K562 (cell line): ENCODE results near the gene ATOH8. TPM values are rescaled to one million over a fixed set of nuclear protein-coding genes. Genes with fewer than 3 reads are reported as not detected.

Experiments
- ATAC-seq: fragments of 200-7000 bp; cut with Tn5 transposase; 3 replicates; pipeline ENCODE4 v1.9.1; 2020; ENCODE audit warnings: moderate library complexity
- BruUV-seq: library from RNA; stranded (reverse); fragments of 400-500 nt; replicated peaks from 2 replicates; lab custom pipeline; 2021; lab: Mats Ljungman, UMichigan
- CTCF ChIA-PET: fragments of 300-600 bp; formaldehyde crosslinking; extraction: SDS; loops from one replicate; lab custom pipeline; 2021; ENCODE audit warnings: low intra/inter-chr PET ratio; lab: Yijun Ruan, JAX
- POLR2A ChIA-PET: fragments of 300-600, 350-650 bp; sonication (Branson Sonifier 250); formaldehyde crosslinking; extraction: SDS; loops from one replicate; lab custom pipeline; 2021; ENCODE audit warnings: antibody characterized with exemption, inconsistent platforms; lab: Yijun Ruan, JAX
- DNase-seq, 4 experiments: peaks; one replicate each; pipeline versions ENCODE4 v3.0.0 to v3.0.0-alpha.2; 2011 to 2018; ENCODE audit warnings: low spot score in 3 of 4, mixed read lengths in 3 of 4; ENCODE audit errors: extremely low read depth in 1 of 4
- FAIRE-seq: peaks from 2 replicates; lab custom pipeline; 2011; peaks lifted over from hg19 to GRCh38; lab: Jason Lieb, UNC
- H2AFZ ChIP-seq: 2 replicates; pipeline ENCODE4 v1.6.0; 2011; ENCODE audit warnings: low read depth, low read length, control low read depth, inconsistent platforms
- H3K27ac ChIP-seq: fragments of 200-600 bp; 3 replicates; pipeline ENCODE4 v1.8.0; 2011; ENCODE audit warnings: low read depth, mild to moderate bottlenecking, control low read depth, inconsistent platforms, low read length, moderate library complexity, mixed read lengths; ENCODE audit errors: extremely low read depth
- H3K27me3 ChIP-seq, 2 experiments: fragments of 300-600 bp in 1 of 2; 2 replicates in 1 of 2; 3 replicates in 1 of 2; pipeline versions ENCODE4 v1.6.0 to v1.8.0; 2011; ENCODE audit warnings: inconsistent platforms in 2 of 2, low read length in 2 of 2, mild to moderate bottlenecking in 1 of 2, mixed read lengths in 1 of 2, moderate library complexity in 1 of 2; ENCODE audit not compliant: control insufficient read depth in 2 of 2, insufficient read depth in 2 of 2
- H3K36me3 ChIP-seq: fragments of 300-600 bp; 3 replicates; pipeline ENCODE4 v1.8.0; 2011; ENCODE audit warnings: mild to moderate bottlenecking, low read length, inconsistent platforms; ENCODE audit not compliant: control insufficient read depth, insufficient read depth
- H3K4me1 ChIP-seq, 2 experiments: fragments of 200-600 bp in 1 of 2; replicated peaks in 1 of 2; 2 replicates in 1 of 2; 3 replicates in 1 of 2; pipeline versions ENCODE4 v1.5.1 to v1.8.0; 2011; ENCODE audit warnings: inconsistent platforms in 2 of 2, low read length in 2 of 2, mild to moderate bottlenecking in 1 of 2, mixed read lengths in 1 of 2, moderate library complexity in 1 of 2; ENCODE audit not compliant: control insufficient read depth in 2 of 2, insufficient read depth in 2 of 2
- H3K4me2 ChIP-seq: 2 replicates; pipeline ENCODE4 v1.6.1; 2011; ENCODE audit warnings: low read length, control low read depth, inconsistent platforms, mixed read lengths; ENCODE audit not compliant: insufficient read depth
- H3K4me3 ChIP-seq: fragments of 200-600 bp; sonication (generic), shearing (Covaris generic); 2 replicates; pipeline ENCODE4 v1.5.1; 2016; ENCODE audit warnings: control low read depth, inconsistent platforms
- H3K79me2 ChIP-seq: fragments of 200-600 bp; 3 replicates; pipeline ENCODE4 v1.8.0; 2011; ENCODE audit warnings: low read length, inconsistent platforms; ENCODE audit not compliant: control insufficient read depth, insufficient read depth
- H3K9ac ChIP-seq, 2 experiments: 2 replicates each; pipeline versions ENCODE4 v1.6.0 to v1.6.1; 2011; ENCODE audit warnings: low read depth in 2 of 2, low read length in 2 of 2, control low read depth in 1 of 2, inconsistent platforms in 1 of 2, mild to moderate bottlenecking in 1 of 2, mixed read lengths in 1 of 2; ENCODE audit not compliant: insufficient read depth in 1 of 2
- H3K9me1 ChIP-seq: one replicate; pipeline ENCODE4 v1.6.0; 2011; ENCODE audit warnings: inconsistent platforms, mild to moderate bottlenecking, low read length, moderate library complexity; ENCODE audit not compliant: control insufficient read depth, insufficient read depth
- H3K9me3 ChIP-seq: replicated peaks from 2 replicates; pipeline ENCODE4 v1.5.1; 2011; ENCODE audit warnings: low read depth, low read length, inconsistent platforms; ENCODE audit not compliant: control insufficient read depth, insufficient read depth
- H4K20me1 ChIP-seq: replicated peaks from 2 replicates; pipeline ENCODE4 v1.6.1; 2011; ENCODE audit warnings: low read length, inconsistent platforms, mixed read lengths; ENCODE audit not compliant: control insufficient read depth, insufficient read depth
- CEBPB ChIP-seq: fragments of 450-650 bp; IDR thresholded peaks from 2 replicates; pipeline ENCODE4 v1.6.1; 2016; ENCODE audit warnings: missing genetic modification characterization, missing compliant biosample characterization
- CEBPG ChIP-seq, 3 experiments: fragments of 200-800 bp in 1 of 3; sonication (Bioruptor generic) in 1 of 3; sonication (generic) in 1 of 3; formaldehyde crosslinking in 1 of 3; IDR thresholded peaks in 2 of 3; conservative IDR thresholded peaks in 1 of 3; 2 replicates each; pipeline versions ENCODE4 v1.6.1 to v1.8.0; 2016 to 2022; ENCODE audit warnings: missing compliant biosample characterization in 2 of 3, missing genetic modification characterization in 2 of 3, mild to moderate bottlenecking in 1 of 3, missing genetic modification reagents in 1 of 3
- KHSRP ChIP-seq: fragments of 450-650 bp; IDR thresholded peaks from 2 replicates; pipeline ENCODE4 v1.6.1; 2017
- PTTG1 ChIP-seq: fragments of 450-650 bp; IDR thresholded peaks from 2 replicates; pipeline ENCODE4 v1.6.1; 2016; ENCODE audit warnings: low read depth, mild to moderate bottlenecking, missing genetic modification characterization, missing compliant biosample characterization
- SPI1 ChIP-seq: IDR thresholded peaks from 2 replicates; pipeline ENCODE4 v1.6.1; 2011; ENCODE audit warnings: low read depth, low read length, control low read depth, borderline replicate concordance
- TCF3 ChIP-seq: sonication (generic); formaldehyde crosslinking; IDR thresholded peaks from 2 replicates; pipeline ENCODE4 v1.4.0; 2020; ENCODE audit warnings: mild to moderate bottlenecking, missing genetic modification reagents
- ZNF77 ChIP-seq: fragments of 250-450 bp; sonication (Bioruptor Pico); IDR thresholded peaks from 2 replicates; pipeline ENCODE4 v1.5.0; 2020
- WGBS: fragments of 100-300 bp; shearing (Covaris generic); methylation state at CpG from one replicate; pipeline ENCODE4 v1.1.6; 2016; ENCODE audit warnings: low coverage, mixed read lengths; ENCODE audit not compliant: insufficient coverage; ENCODE audit errors: missing lambda C conversion rate; 5-methylcytosine and 5-hydroxymethylcytosine counted together
- in situ Hi-C: fragments of 300-500 bp; cut with MboI; formaldehyde crosslinking; loops from 4 replicates; pipeline ENCODE4 v1.15.0; 2018; ENCODE audit warnings: inconsistent platforms, mixed read lengths
- intact Hi-C: fragments of 100-400 bp; cut with micrococcal nuclease; formaldehyde crosslinking; loops from 2 replicates; pipeline ENCODE4 v1.14.2; 2022
- polyA plus RNA-seq, 8 experiments: library from polyadenylated mRNA; depleted of rRNA in 4 of 8; stranded (reverse) in 5 of 8; unstranded in 3 of 8; fragments of >200 nt; fragmentation: Nextera tagmentation in 2 of 8; fragmentation: Illumina TruSeq in 1 of 8; extraction: Ambion mirVana in 2 of 8; extraction: Trizol in 1 of 8; gene quantifications; 2 replicates each; pipeline versions ENCODE4 v1.2.1 to v1.2.3, GENCODE V29; 2011 to 2014; ENCODE audit warnings: inconsistent platforms in 1 of 8, missing spikeins in 1 of 8
- total RNA-seq, 7 experiments: library from RNA; depleted of rRNA in 6 of 7; stranded (reverse); fragments of >200 nt in 6 of 7; fragmentation: Illumina TruSeq in 2 of 7; extraction: Trizol in 2 of 7; gene quantifications; 2 replicates each; pipeline versions ENCODE4 v1.2.1 to v1.2.3, GENCODE V29; 2011 to 2021; ENCODE audit warnings: low replicate concordance in 1 of 7

The ATOH8 gene
- total and polyA plus RNA-seq, 9 of the 15 experiments (the other 6 are each of a cell fraction or from before 2014, with no cell fraction given): not detected

- in situ Hi-C loops: no loop called here
- no peak overlapping the region for H3K4me3 ChIP-seq
- ATAC-seq (no peak), FAIRE-seq (no peak), DNase-seq (no peak)
- H3K4me2 ChIP-seq: no peak overlapping the region
- no peaks in the 10 kb centered on the region for H3K9me3 ChIP-seq
- intact Hi-C loops: loop anchor here (5.0 kb wide), 1 partner anchor 291 kb away; the partner anchor contains the start of gene SH2D6
- H4K20me1 ChIP-seq: no peaks in the 10 kb centered on the region
- TF ChIP-seq ZNF77: no peak
- no TSS peak for BruUV-seq
- no peak overlapping the region for H3K9ac ChIP-seq
- H3K27me3 ChIP-seq: peaks cover 0 to 18% of the 10 kb centered on the region in 2 experiments; a peak in 3 of 5 replicates
- ChIA-PET POLR2A (interaction anchor here (0.5 kb wide), 1 partner anchor 318 kb away, joined by 3 read pairs; no protein-coding TSS in a partner anchor), CTCF (no interaction called here)
- no peak overlapping the region for H3K27ac ChIP-seq
- peaks cover 5 to 31% of the 10 kb centered on the region in 2 experiments for H3K4me1 ChIP-seq
- H3K36me3 ChIP-seq: no peaks in the 10 kb centered on the region
- 6% methylated on average over 1 of the region's 1 CpG for WGBS
- no peaks in the 10 kb centered on the region for H3K79me2 ChIP-seq
- no peak overlapping the region for H2AFZ ChIP-seq
- no peaks in the 10 kb centered on the region for H3K9me1 ChIP-seq
Measured at GRCh38 chr2:85708641-85709040, 45.1 kb upstream of the ATOH8 start.

GRCh38 chr2:85709401-85709811 is 44.4 kb upstream of the ATOH8 start:
- FAIRE-seq (no peak), ATAC-seq (no peak), DNase-seq (no peak)
- 25% methylated on average over 4 of the region's 4 CpGs for WGBS
- intact Hi-C loops (loop anchor here (5.0 kb wide), 1 partner anchor 292 kb away; the partner anchor contains the start of gene SH2D6), in situ Hi-C loops (no loop called here)
- Histone ChIP-seq H3K4me3 (no peak overlapping the region), H3K9me3 (no peaks in the 10 kb centered on the region), H3K27ac (no peak overlapping the region), H3K9me1 (no peaks in the 10 kb centered on the region), H3K27me3 (peaks cover 0 to 24% of the 10 kb centered on the region in 2 experiments; a peak in 3 of 5 replicates), H4K20me1 (no peaks in the 10 kb centered on the region), H3K4me1 (peaks cover 5 to 31% of the 10 kb centered on the region in 2 experiments), H3K79me2 (no peaks in the 10 kb centered on the region), H3K9ac (no peak overlapping the region), H2AFZ (no peak overlapping the region), H3K4me2 (no peak overlapping the region; the same call in 1 of the 2 replicates), H3K36me3 (no peaks in the 10 kb centered on the region)
- ChIA-PET CTCF (no interaction called here), POLR2A (no interaction called here)
- BruUV-seq: no TSS peak
- TF ChIP-seq PTTG1 (tag): no peak
- TF ChIP-seq TCF3 (CRISPR knock-in tag): peak; percentile 23; the same call in 1 of the 2 replicates
- no peak for TF ChIP-seq KHSRP
- TF ChIP-seq SPI1: 0 out of 2 replicates have a peak, but pooled peaks have one; percentile 6
- TF ChIP-seq CEBPG (CRISPR knock-in tag; IDR thresholded peaks at IDR 0.05): no peak
- 0 out of 4 replicates have a peak, but pooled peaks of 1 of the 2 experiments have one; percentile 20 for TF ChIP-seq CEBPG (tag; conservative IDR thresholded peaks at IDR 0.05 in 1 of 2, IDR thresholded peaks at IDR 0.05 in 1 of 2)
- TF ChIP-seq CEBPB (tag): peak; percentile 75
